ENCODE data around the gene ZSWIM6.

- TF ChIP-seq CTCF (IDR thresholded peaks at IDR 0.05; ENCODE audit: low read length) (no peak), EZH2 (IDR thresholded peaks at IDR 0.05; ENCODE audit: borderline replicate concordance, low read length) (no peak)
Observed at GRCh38 chr5:61389609-61390008, 57.6 kb downstream of the ZSWIM6 start.
